ENCODE data around the gene UVSSA.
A peak's percentile ranks its signal among the peaks of the same experiment; 100 is the strongest.

Gene UVSSA

GRCh38 chr4:1356181-1356998 is 9.4 kb downstream of the UVSSA start:
- TF ChIP-seq CTCF (conservative IDR thresholded peaks at IDR 0.05) = peak; percentile 88
- no peak overlapping the region for H3K27ac ChIP-seq

- TF ChIP-seq CTCF (conservative IDR thresholded peaks at IDR 0.05) = no peak
- H3K27ac ChIP-seq = no peak overlapping the region
Measured at GRCh38 chr4:1357356-1358248, 10.6 kb downstream of the UVSSA start.

GRCh38 chr4:1358421-1359143 is 11.6 kb downstream of the UVSSA start:
- H3K27ac ChIP-seq = no peak overlapping the region

GRCh38 chr4:1359144-1359501 is 12.1 kb downstream of the UVSSA start:
- no peak for TF ChIP-seq CTCF (conservative IDR thresholded peaks at IDR 0.05)
- no peak overlapping the region for H3K27ac ChIP-seq

More at GRCh38 chr4:1358421-1359143, 11.6 kb downstream of the UVSSA start:
- no peak for TF ChIP-seq CTCF (conservative IDR thresholded peaks at IDR 0.05)

GRCh38 chr4:1359976-1360375 is 13.0 kb downstream of the UVSSA start:
- TF ChIP-seq CTCF (conservative IDR thresholded peaks at IDR 0.05) = no peak
- no peak overlapping the region for H3K27ac ChIP-seq

GRCh38 chr4:1360423-1361283 is 13.6 kb downstream of the UVSSA start:
- H3K27ac ChIP-seq = no peak overlapping the region
- TF ChIP-seq CTCF (conservative IDR thresholded peaks at IDR 0.05) = no peak

All from VCaP (cell line).